22Rv1 (cell line): ENCODE data around the gene ALDH3A2.

Experiments used
- H3K27ac ChIP-seq: fragments of 450-650 bp; 2 replicates; pipeline ENCODE4 v1.5.1; 2017
- CTCF ChIP-seq: fragments of 450-650 bp; IDR thresholded peaks from 2 replicates; pipeline ENCODE4 v1.5.1; 2017; ENCODE audit warnings: mild to moderate bottlenecking
- ZFX ChIP-seq: fragments of 450-650 bp; IDR thresholded peaks from 2 replicates; pipeline ENCODE4 v1.6.1; 2017; ENCODE audit warnings: antibody characterized with exemption, borderline replicate concordance

The ALDH3A2 gene

GRCh38 chr17:19677736-19678379 is 29.3 kb downstream of the ALDH3A2 start:
- TF ChIP-seq CTCF (no peak), ZFX (no peak)
- peak overlapping the region; percentile 98 for H3K27ac ChIP-seq

GRCh38 chr17:19678581-19679453 is 30.3 kb downstream of the ALDH3A2 start:
- no peak for TF ChIP-seq CTCF
- TF ChIP-seq ZFX, result no peak
- H3K27ac ChIP-seq, result peak overlapping the region; percentile 98

- H3K27ac ChIP-seq, result peak overlapping the region; percentile 98
- no peak for TF ChIP-seq ZFX
- no peak for TF ChIP-seq CTCF
Measured at GRCh38 chr17:19683117-19683516, 34.6 kb downstream of the ALDH3A2 start.

GRCh38 chr17:19684909-19685580 is 36.5 kb downstream of the ALDH3A2 start:
- H3K27ac ChIP-seq, result 0 out of 2 replicates have a peak overlapping the region, but pooled peaks have one; percentile 98

GRCh38 chr17:19686400-19687090 is 38.0 kb downstream of the ALDH3A2 start:
- TF ChIP-seq CTCF (no peak), ZFX (no peak)
- no peak overlapping the region for H3K27ac ChIP-seq

- TF ChIP-seq CTCF (no peak), ZFX (no peak)
- H3K27ac ChIP-seq, result no peak overlapping the region
Measured at GRCh38 chr17:19702217-19702641, 53.7 kb downstream of the ALDH3A2 start.

GRCh38 chr17:19703106-19703827 is 54.7 kb downstream of the ALDH3A2 start:
- no peak overlapping the region for H3K27ac ChIP-seq
- TF ChIP-seq ZFX, result no peak
- no peak for TF ChIP-seq CTCF
